Islet precursor cell (in vitro differentiated cells): ENCODE data around the gene CATSPERZ.
"Not testable (repeated sequence)": the region's sequence is repeated elsewhere in the genome, so short reads cannot be mapped to it uniquely, and the experiment has no call there.

ENCODE experiments used
- DNase-seq: peaks from one replicate; pipeline ENCODE4 v3.0.0-alpha.2; 2018

The CATSPERZ gene

GRCh38 chr11:64304316-64305072, 4.3 kb downstream of the CATSPERZ start:
- DNase-seq: peak; percentile 97

GRCh38 chr11:64305075-64305690, 5.0 kb downstream of the CATSPERZ start, which contains the start of gene ESRRA:
ESRRA (plus strand) TSS chr11:64305524; CDS start chr11:64307180, 1,656 bp downstream.
- peak; percentile 100 for DNase-seq

GRCh38 chr11:64305691-64306562, 5.8 kb downstream of the CATSPERZ start:
- DNase-seq: peak; percentile 91

GRCh38 chr11:64306563-64306875, 6.4 kb downstream of the CATSPERZ start:
- DNase-seq: no peak

GRCh38 chr11:64306876-64307622, 6.9 kb downstream of the CATSPERZ start:
- no peak for DNase-seq

- not testable (repeated sequence) for DNase-seq
Observed at GRCh38 chr11:64307795-64308194, 7.6 kb downstream of the CATSPERZ start.

GRCh38 chr11:64312947-64313346, 12.8 kb downstream of the CATSPERZ start:
- DNase-seq: no peak

- peak; percentile 53 for DNase-seq
Observed at GRCh38 chr11:64313491-64314145, 13.5 kb downstream of the CATSPERZ start.

- no peak for DNase-seq
Observed at GRCh38 chr11:64314146-64314804, 14.1 kb downstream of the CATSPERZ start.

- no peak for DNase-seq
Observed at GRCh38 chr11:64314805-64315561, 14.8 kb downstream of the CATSPERZ start.

GRCh38 chr11:64315667-64316526, 15.7 kb downstream of the CATSPERZ start:
- DNase-seq: not testable (repeated sequence)

- DNase-seq: peak; percentile 69
Observed at GRCh38 chr11:64316672-64317324, 16.6 kb downstream of the CATSPERZ start.

GRCh38 chr11:64317325-64317960, 17.3 kb downstream of the CATSPERZ start, which contains the start of gene TRMT112:
TRMT112 (minus strand) TSS chr11:64317559; CDS start chr11:64317526, 33 bp downstream.
- DNase-seq: peak; percentile 99

- peak; percentile 97 for DNase-seq
Observed at GRCh38 chr11:64317961-64318765, 18.0 kb downstream of the CATSPERZ start, which contains the start of gene PRDX5. PRDX5 (plus strand) TSS chr11:64318121; CDS start chr11:64318216, 95 bp downstream.

- no peak for DNase-seq
Observed at GRCh38 chr11:64318766-64319761, 18.9 kb downstream of the CATSPERZ start.

GRCh38 chr11:64320556-64320955, 20.4 kb downstream of the CATSPERZ start:
- no peak for DNase-seq
